ENCODE measurements around the gene CCNI2. TPM values are rescaled to one million over a fixed set of nuclear protein-coding genes. Genes with fewer than 3 reads are reported as not detected.
A peak's percentile ranks its signal among the peaks of the same experiment; 100 is the strongest.

The CCNI2 gene
- total and polyA plus RNA-seq, 10 of the 15 experiments (the other 5 are each of a cell fraction or from before 2014, with no cell fraction given): 1.8 to 8.0 (median 3.2) TPM

DNA sequence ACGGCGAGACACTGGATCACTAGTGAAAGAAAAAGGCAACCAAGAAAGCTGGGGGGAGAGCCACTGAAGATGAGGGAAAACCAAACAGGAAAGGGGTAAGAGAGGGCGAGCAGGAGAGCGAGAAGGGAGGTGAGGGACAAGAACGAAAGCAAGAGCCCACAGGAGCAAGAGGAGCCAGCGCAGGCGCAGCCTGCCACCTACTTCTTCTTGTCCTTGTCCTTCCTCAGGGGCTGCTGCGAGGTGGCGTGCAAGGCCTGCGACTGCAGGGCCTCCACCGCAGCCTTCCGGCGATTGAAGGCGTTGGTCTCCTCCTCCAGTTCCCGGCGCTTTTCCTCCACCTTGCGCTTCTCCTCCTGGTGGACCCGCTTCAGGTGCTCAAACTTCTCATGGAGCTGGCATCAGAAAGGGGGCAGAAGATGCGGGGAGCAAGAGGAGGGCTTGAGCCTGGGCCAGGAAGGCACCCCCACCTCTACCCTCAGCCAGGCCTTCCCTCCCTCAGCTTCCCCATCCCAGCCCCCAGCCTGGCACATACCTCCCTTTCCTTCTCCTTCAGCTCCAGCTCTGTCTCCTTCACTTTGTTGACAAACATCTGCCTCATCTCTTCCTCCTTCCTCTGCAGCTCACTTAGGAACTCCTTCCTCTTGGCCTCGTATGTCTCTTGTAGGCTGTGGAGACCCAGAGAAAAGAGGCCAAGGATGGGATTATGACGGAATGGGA, 13.5 kb downstream of the CCNI2 start:
- H3K27ac ChIP-seq (ENCODE audit: control insufficient read depth, insufficient read depth): no peak overlapping the region
- ChIA-PET CTCF (no interaction called here), POLR2A (interaction anchor here (1.0 kb wide), 1 partner anchor 87 kb away, joined by 4 read pairs; the partner anchor contains the start of gene IL4), RAD21 (ENCODE audit: unreplicated experiment) (interaction anchor here (0.8 to 0.9 kb wide), 2 partner anchors 46 to 60 kb away, joined by 3 read pairs; no protein-coding TSS in a partner anchor), SMC1A (ENCODE audit: uncharacterized antibody, unreplicated experiment) (no interaction called here)
- H3K9ac ChIP-seq (ENCODE audit: control insufficient read depth, insufficient read depth, low read length): no peak overlapping the region
- H3K27me3 ChIP-seq (replicated peaks in 1 of 2; ENCODE audit: control insufficient read depth in 2 of 2, insufficient read depth in 2 of 2, low read length in 1 of 2): no peaks in the 10 kb centered on the region
- TF ChIP-seq, protein P1, sequence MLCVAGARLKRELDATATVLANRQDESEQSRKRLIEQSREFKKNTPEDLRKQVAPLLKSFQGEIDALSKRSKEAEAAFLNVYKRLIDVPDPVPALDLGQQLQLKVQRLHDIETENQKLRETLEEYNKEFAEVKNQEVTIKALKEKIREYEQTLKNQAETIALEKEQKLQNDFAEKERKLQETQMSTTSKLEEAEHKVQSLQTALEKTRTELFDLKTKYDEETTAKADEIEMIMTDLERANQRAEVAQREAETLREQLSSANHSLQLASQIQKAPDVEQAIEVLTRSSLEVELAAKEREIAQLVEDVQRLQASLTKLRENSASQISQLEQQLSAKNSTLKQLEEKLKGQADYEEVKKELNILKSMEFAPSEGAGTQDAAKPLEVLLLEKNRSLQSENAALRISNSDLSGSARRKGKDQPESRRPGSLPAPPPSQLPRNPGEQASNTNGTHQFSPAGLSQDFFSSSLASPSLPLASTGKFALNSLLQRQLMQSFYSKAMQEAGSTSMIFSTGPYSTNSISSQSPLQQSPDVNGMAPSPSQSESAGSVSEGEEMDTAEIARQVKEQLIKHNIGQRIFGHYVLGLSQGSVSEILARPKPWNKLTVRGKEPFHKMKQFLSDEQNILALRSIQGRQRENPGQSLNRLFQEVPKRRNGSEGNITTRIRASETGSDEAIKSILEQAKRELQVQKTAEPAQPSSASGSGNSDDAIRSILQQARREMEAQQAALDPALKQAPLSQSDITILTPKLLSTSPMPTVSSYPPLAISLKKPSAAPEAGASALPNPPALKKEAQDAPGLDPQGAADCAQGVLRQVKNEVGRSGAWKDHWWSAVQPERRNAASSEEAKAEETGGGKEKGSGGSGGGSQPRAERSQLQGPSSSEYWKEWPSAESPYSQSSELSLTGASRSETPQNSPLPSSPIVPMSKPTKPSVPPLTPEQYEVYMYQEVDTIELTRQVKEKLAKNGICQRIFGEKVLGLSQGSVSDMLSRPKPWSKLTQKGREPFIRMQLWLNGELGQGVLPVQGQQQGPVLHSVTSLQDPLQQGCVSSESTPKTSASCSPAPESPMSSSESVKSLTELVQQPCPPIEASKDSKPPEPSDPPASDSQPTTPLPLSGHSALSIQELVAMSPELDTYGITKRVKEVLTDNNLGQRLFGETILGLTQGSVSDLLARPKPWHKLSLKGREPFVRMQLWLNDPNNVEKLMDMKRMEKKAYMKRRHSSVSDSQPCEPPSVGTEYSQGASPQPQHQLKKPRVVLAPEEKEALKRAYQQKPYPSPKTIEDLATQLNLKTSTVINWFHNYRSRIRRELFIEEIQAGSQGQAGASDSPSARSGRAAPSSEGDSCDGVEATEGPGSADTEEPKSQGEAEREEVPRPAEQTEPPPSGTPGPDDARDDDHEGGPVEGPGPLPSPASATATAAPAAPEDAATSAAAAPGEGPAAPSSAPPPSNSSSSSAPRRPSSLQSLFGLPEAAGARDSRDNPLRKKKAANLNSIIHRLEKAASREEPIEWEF (IDR thresholded peaks at IDR 0.05; ENCODE audit: insufficient replicate concordance, low read depth, low read length): no peak
- TF ChIP-seq RBBP5 (conservative IDR thresholded peaks at IDR 0.05) (no peak), NFIC (IDR thresholded peaks at IDR 0.05; ENCODE audit: low read depth, low read length) (no peak), TCF3 (IDR thresholded peaks at IDR 0.05; ENCODE audit: borderline replicate concordance, insufficient read depth, low read depth, low read length) (no peak), TCF7 (IDR thresholded peaks at IDR 0.05; ENCODE audit: borderline replicate concordance) (no peak), SMAD1 (IDR thresholded peaks at IDR 0.05; ENCODE audit: low read depth, partially characterized antibody) (no peak), NR2F1 (conservative IDR thresholded peaks at IDR 0.05) (no peak), KLF5 (IDR thresholded peaks at IDR 0.05; ENCODE audit: partially characterized antibody) (no peak), TBL1XR1 (IDR thresholded peaks at IDR 0.05; ENCODE audit: low read depth, low read length) (no peak), HDGF (IDR thresholded peaks at IDR 0.05) (no peak), BMI1 (IDR thresholded peaks at IDR 0.05; ENCODE audit: borderline replicate concordance) (no peak), TARDBP (IDR thresholded peaks at IDR 0.05; ENCODE audit: borderline replicate concordance) (no peak)
- TF ChIP-seq, protein P2, sequence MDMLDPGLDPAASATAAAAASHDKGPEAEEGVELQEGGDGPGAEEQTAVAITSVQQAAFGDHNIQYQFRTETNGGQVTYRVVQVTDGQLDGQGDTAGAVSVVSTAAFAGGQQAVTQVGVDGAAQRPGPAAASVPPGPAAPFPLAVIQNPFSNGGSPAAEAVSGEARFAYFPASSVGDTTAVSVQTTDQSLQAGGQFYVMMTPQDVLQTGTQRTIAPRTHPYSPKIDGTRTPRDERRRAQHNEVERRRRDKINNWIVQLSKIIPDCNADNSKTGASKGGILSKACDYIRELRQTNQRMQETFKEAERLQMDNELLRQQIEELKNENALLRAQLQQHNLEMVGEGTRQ (IDR thresholded peaks at IDR 0.05; ENCODE audit: borderline replicate concordance, low read depth, low read length): no peak
- TF ChIP-seq, protein P3, sequence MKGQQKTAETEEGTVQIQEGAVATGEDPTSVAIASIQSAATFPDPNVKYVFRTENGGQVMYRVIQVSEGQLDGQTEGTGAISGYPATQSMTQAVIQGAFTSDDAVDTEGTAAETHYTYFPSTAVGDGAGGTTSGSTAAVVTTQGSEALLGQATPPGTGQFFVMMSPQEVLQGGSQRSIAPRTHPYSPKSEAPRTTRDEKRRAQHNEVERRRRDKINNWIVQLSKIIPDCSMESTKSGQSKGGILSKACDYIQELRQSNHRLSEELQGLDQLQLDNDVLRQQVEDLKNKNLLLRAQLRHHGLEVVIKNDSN (IDR thresholded peaks at IDR 0.05; ENCODE audit: borderline replicate concordance, extremely low read length, insufficient read depth, low read depth, low read length): no peak
- TF ChIP-seq, protein P4, sequence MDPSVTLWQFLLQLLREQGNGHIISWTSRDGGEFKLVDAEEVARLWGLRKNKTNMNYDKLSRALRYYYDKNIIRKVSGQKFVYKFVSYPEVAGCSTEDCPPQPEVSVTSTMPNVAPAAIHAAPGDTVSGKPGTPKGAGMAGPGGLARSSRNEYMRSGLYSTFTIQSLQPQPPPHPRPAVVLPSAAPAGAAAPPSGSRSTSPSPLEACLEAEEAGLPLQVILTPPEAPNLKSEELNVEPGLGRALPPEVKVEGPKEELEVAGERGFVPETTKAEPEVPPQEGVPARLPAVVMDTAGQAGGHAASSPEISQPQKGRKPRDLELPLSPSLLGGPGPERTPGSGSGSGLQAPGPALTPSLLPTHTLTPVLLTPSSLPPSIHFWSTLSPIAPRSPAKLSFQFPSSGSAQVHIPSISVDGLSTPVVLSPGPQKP (IDR thresholded peaks at IDR 0.05; ENCODE audit: low read depth, low read length): no peak
- H3K4me1 ChIP-seq (ENCODE audit: control insufficient read depth, insufficient read depth, low read length): no peaks in the 10 kb centered on the region
- no peak overlapping the region for H3K4me3 ChIP-seq
- no peak overlapping the region for H3K4me2 ChIP-seq (ENCODE audit: control insufficient read depth, insufficient read depth)
- 91% methylated on average over 21 of the region's 21 CpGs for WGBS (ENCODE audit: insufficient coverage, insufficient replicate concordance, low lambda C conversion rate, missing lambda C conversion rate)
- intact Hi-C loops (cut with micrococcal nuclease; ENCODE audit: unreplicated experiment): no loop called here
- H2AFZ ChIP-seq (ENCODE audit: control insufficient read depth, low read depth, low read length): no peak overlapping the region
- no peak for DNase-seq (ENCODE audit: low read depth, low spot score)
- H3K36me3 ChIP-seq (ENCODE audit: control insufficient read depth in 2 of 2, insufficient read depth in 2 of 2, low read length in 1 of 2): peaks cover 6 to 25% of the 10 kb centered on the region in 2 experiments
- in situ Hi-C loops (cut with MboI): no loop called here
- no peaks in the 10 kb centered on the region for H4K20me1 ChIP-seq (ENCODE audit: control insufficient read depth, insufficient read depth)
- no peaks in the 10 kb centered on the region for H3K9me3 ChIP-seq (replicated peaks; ENCODE audit: control insufficient read depth, insufficient read depth, low read length)
- FAIRE-seq: no peak
- TSS peak; percentile 10 for BruUV-seq (replicated peaks)
- no peaks in the 10 kb centered on the region for H3K79me2 ChIP-seq (ENCODE audit: control insufficient read depth, insufficient read depth, low read length)
- no peak for ATAC-seq
